Neural progenitor cell (in vitro differentiated cells): ENCODE data around the gene PRRX2. TPM values are rescaled to one million over a fixed set of nuclear protein-coding genes. Genes with fewer than 3 reads are reported as not detected.

ENCODE experiments used
- DNase-seq: peaks from one replicate; pipeline ENCODE4 v3.0.0-alpha.2; 2016; ENCODE audit warnings: low spot score
- H2AFZ ChIP-seq: fragments of 200-600 bp; sonication (generic); replicated peaks from 2 replicates; pipeline ENCODE4 v1.6.1; 2016; ENCODE audit warnings: antibody characterized with exemption
- H3F3A ChIP-seq: fragments of 200-600 bp; sonication (generic); 2 replicates; pipeline ENCODE4 v1.6.1; 2016; ENCODE audit warnings: antibody characterized with exemption, low read depth
- H3K27ac ChIP-seq: fragments of 200-600 bp; sonication (generic); 2 replicates; pipeline ENCODE4 v1.5.1; 2016; ENCODE audit warnings: mild to moderate bottlenecking
- H3K27me3 ChIP-seq: fragments of 200-600 bp; sonication (generic); 2 replicates; pipeline ENCODE4 v1.6.1; 2016; ENCODE audit warnings: mild to moderate bottlenecking, moderate library complexity
- H3K36me3 ChIP-seq: fragments of 200-600 bp; sonication (generic); 2 replicates; pipeline ENCODE4 v1.5.1; 2016
- H3K4me1 ChIP-seq: fragments of 200-600 bp; sonication (generic); 2 replicates; pipeline ENCODE4 v1.6.1; 2016; ENCODE audit warnings: mixed run types
- H3K4me2 ChIP-seq: fragments of 200-600 bp; sonication (generic); 2 replicates; pipeline ENCODE4 v1.6.1; 2016
- H3K4me3 ChIP-seq: fragments of 200-600 bp; sonication (generic); 2 replicates; pipeline ENCODE4 v1.5.1; 2016
- H3K79me2 ChIP-seq: fragments of 200-600 bp; sonication (generic); 2 replicates; pipeline ENCODE4 v1.6.1; 2016; ENCODE audit warnings: low read depth
- H3K9ac ChIP-seq: fragments of 200-600 bp; sonication (generic); 2 replicates; pipeline ENCODE4 v1.6.1; 2016
- H3K9me3 ChIP-seq: fragments of 200-600 bp; sonication (generic); 2 replicates; pipeline ENCODE4 v1.5.1; 2016; ENCODE audit warnings: low read depth
- H4K20me1 ChIP-seq: fragments of 200-600 bp; sonication (generic); 2 replicates; pipeline ENCODE4 v1.6.1; 2016; ENCODE audit warnings: low read depth
- H3K27ac Mint-ChIP-seq: 3 replicates; pipeline ENCODE4 v1.8.0; 2021; ENCODE audit warnings: mixed read lengths
- H3K27me3 Mint-ChIP-seq: 2 replicates; pipeline ENCODE4 v1.8.0; 2022; ENCODE audit warnings: low read depth, mild to moderate bottlenecking, inconsistent platforms, moderate library complexity, mixed read lengths; ENCODE audit not compliant: insufficient read depth
- H3K36me3 Mint-ChIP-seq: 3 replicates; pipeline ENCODE4 v1.8.0; 2021; ENCODE audit warnings: mixed read lengths
- H3K4me1 Mint-ChIP-seq: 3 replicates; pipeline ENCODE4 v1.8.0; 2021; ENCODE audit warnings: mixed read lengths
- H3K4me3 Mint-ChIP-seq: 3 replicates; pipeline ENCODE4 v1.8.0; 2021; ENCODE audit warnings: mild to moderate bottlenecking, moderate library complexity, mixed read lengths
- H3K9me3 Mint-ChIP-seq: 3 replicates; pipeline ENCODE4 v1.8.0; 2020; ENCODE audit warnings: mixed read lengths
- EZH2 ChIP-seq: fragments of 200-600 bp; sonication (generic); IDR thresholded peaks from 2 replicates; pipeline ENCODE4 v1.6.1; 2017; ENCODE audit warnings: antibody characterized with exemption, mild to moderate bottlenecking, moderate library complexity
- EZH2phosphoT487 ChIP-seq: fragments of 200-600 bp; sonication (generic); IDR thresholded peaks from 2 replicates; pipeline ENCODE4 v1.6.1; 2017; ENCODE audit warnings: antibody characterized with exemption
- total RNA-seq: library from RNA; depleted of rRNA; stranded (reverse); fragments of >200 nt; gene quantifications from 2 replicates; pipeline ENCODE4 v1.2.3, GENCODE V29; 2015; ENCODE audit warnings: low replicate concordance
- TF ChIP-seq, protein P1 (sequence below): fragments of 200-600 bp; sonication (generic); IDR thresholded peaks from 2 replicates; pipeline ENCODE4 v1.5.1; 2017; ENCODE audit warnings: antibody characterized with exemption, mild to moderate bottlenecking

The PRRX2 gene
- total RNA-seq, 1 donor from 2014 or later, result 1.5 TPM

DNA sequence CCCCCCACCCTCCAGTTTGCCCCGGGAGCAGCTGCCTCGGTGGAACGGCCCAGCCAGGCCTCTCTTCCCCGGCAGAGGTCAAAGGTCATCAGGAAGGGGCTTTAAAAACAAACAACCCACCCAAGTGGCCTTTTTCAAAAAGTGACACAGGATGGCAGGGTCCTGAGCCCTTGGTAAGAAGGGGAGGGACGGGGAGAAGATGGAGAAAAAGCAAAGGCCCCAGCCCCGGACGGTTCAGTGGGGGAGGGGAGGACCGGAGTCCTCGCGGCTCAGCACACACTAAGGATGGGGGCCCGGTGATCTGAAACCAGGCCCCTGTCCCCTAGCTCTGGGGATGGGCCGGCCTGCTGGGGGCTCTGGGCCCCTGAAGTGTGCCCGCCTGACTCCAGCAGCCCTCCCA is 1.1 kb downstream of the PRRX2 start:
- H3K4me3 Mint-ChIP-seq, result no peak overlapping the region
- peaks cover 31% of the 10 kb centered on the region for H3K27me3 Mint-ChIP-seq
- Histone ChIP-seq H3K27me3 (peaks cover 56% of the 10 kb centered on the region), H3K79me2 (no peaks in the 10 kb centered on the region), H4K20me1 (peaks cover 3% of the 10 kb centered on the region), H3K4me1 (peaks cover 10% of the 10 kb centered on the region), H3K4me2 (peak overlapping the region; percentile 73), H3K9me3 (no peaks in the 10 kb centered on the region), H3K9ac (no peak overlapping the region), H3F3A (peaks cover 41% of the 10 kb centered on the region), H3K27ac (no peak overlapping the region), H3K4me3 (no peak overlapping the region), H3K36me3 (no peaks in the 10 kb centered on the region), H2AFZ (no peak overlapping the region)
- peak; percentile 62 for DNase-seq
- no peak overlapping the region for H3K27ac Mint-ChIP-seq
- H3K36me3 Mint-ChIP-seq, result no peaks in the 10 kb centered on the region
- no peak for TF ChIP-seq EZH2phosphoT487
- TF ChIP-seq, protein P1, sequence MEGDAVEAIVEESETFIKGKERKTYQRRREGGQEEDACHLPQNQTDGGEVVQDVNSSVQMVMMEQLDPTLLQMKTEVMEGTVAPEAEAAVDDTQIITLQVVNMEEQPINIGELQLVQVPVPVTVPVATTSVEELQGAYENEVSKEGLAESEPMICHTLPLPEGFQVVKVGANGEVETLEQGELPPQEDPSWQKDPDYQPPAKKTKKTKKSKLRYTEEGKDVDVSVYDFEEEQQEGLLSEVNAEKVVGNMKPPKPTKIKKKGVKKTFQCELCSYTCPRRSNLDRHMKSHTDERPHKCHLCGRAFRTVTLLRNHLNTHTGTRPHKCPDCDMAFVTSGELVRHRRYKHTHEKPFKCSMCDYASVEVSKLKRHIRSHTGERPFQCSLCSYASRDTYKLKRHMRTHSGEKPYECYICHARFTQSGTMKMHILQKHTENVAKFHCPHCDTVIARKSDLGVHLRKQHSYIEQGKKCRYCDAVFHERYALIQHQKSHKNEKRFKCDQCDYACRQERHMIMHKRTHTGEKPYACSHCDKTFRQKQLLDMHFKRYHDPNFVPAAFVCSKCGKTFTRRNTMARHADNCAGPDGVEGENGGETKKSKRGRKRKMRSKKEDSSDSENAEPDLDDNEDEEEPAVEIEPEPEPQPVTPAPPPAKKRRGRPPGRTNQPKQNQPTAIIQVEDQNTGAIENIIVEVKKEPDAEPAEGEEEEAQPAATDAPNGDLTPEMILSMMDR, result no peak
- TF ChIP-seq EZH2, result no peak
- H3K4me1 Mint-ChIP-seq, result peaks cover 9% of the 10 kb centered on the region
- no peaks in the 10 kb centered on the region for H3K9me3 Mint-ChIP-seq

DNA sequence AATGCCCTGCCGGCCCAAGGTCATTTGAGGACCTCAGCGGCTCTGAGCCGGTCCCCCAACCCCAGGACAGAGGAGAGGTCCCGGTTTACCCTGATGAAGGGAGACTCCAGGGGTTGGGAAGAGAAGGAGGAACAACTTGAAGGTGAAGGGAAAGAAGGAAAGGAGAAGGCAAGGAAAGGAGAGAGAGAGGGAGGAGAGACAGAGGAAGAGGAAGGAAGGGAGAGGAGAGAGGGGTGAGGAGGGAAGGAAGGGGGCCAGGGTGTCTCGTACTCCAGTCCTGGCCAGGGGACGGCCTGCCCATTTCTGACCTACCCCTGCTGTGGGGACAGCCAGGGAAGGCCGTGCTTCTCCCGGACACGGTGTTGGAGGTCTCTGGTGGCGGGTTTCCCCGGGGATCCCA is 1.9 kb downstream of the PRRX2 start:
- Histone ChIP-seq H3K36me3 (no peaks in the 10 kb centered on the region), H3K79me2 (no peaks in the 10 kb centered on the region), H3K4me2 (peak overlapping the region; percentile 73), H3K27me3 (peaks cover 54% of the 10 kb centered on the region), H3K27ac (no peak overlapping the region), H2AFZ (no peak overlapping the region), H4K20me1 (peaks cover 3% of the 10 kb centered on the region), H3K4me1 (peaks cover 10% of the 10 kb centered on the region), H3K4me3 (no peak overlapping the region), H3K9ac (no peak overlapping the region), H3F3A (peaks cover 41% of the 10 kb centered on the region), H3K9me3 (no peaks in the 10 kb centered on the region)
- Mint-ChIP-seq H3K4me3 (no peak overlapping the region), H3K9me3 (no peaks in the 10 kb centered on the region), H3K27ac (no peak overlapping the region), H3K27me3 (peaks cover 28% of the 10 kb centered on the region), H3K4me1 (peaks cover 9% of the 10 kb centered on the region), H3K36me3 (no peaks in the 10 kb centered on the region)
- no peak for DNase-seq
- TF ChIP-seq EZH2 (no peak), EZH2phosphoT487 (no peak)
- TF ChIP-seq, protein P1, result no peak

DNA sequence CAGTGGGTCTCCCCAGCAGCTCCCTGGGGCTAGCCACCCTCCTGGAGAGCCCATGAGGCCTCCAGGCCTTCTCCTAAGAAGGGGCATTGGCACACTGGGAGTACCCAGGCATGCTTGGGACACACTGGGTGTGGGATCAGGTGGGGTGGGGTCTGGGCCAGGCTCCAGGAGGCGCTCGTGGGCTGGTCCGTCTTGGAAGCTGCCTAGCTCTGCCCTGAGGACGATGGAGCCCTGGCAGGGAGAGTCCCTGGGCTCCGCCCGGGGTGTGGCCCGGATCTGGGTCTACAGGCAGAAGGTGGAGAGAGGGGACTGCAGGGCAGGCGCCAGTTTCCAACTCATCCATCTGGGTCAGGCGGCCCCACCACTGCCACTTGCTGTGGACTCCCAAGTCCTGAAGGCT is 2.4 kb downstream of the PRRX2 start:
- Histone ChIP-seq H3K27me3 (peaks cover 49% of the 10 kb centered on the region), H4K20me1 (peaks cover 3% of the 10 kb centered on the region), H3F3A (peaks cover 37% of the 10 kb centered on the region), H3K9ac (no peak overlapping the region), H3K4me2 (no peak overlapping the region), H3K4me1 (peaks cover 10% of the 10 kb centered on the region), H3K4me3 (no peak overlapping the region), H3K9me3 (no peaks in the 10 kb centered on the region), H2AFZ (no peak overlapping the region), H3K27ac (no peak overlapping the region), H3K79me2 (no peaks in the 10 kb centered on the region), H3K36me3 (no peaks in the 10 kb centered on the region)
- TF ChIP-seq EZH2 (no peak), EZH2phosphoT487 (no peak)
- TF ChIP-seq, protein P1, result no peak
- no peak overlapping the region for H3K27ac Mint-ChIP-seq
- H3K4me3 Mint-ChIP-seq, result no peak overlapping the region
- peaks cover 9% of the 10 kb centered on the region for H3K4me1 Mint-ChIP-seq
- H3K9me3 Mint-ChIP-seq, result no peaks in the 10 kb centered on the region
- peaks cover 28% of the 10 kb centered on the region for H3K27me3 Mint-ChIP-seq
- no peaks in the 10 kb centered on the region for H3K36me3 Mint-ChIP-seq
- DNase-seq, result no peak
